ENCODE measurements around the gene CCT8.

GRCh38 chr21:29022166-29022565 lies 51.3 kb downstream of the CCT8 start:
- no peak for TF ChIP-seq POLR2A (IDR thresholded peaks at IDR 0.05)
- no peak for TF ChIP-seq CTCF (IDR thresholded peaks at IDR 0.05)
